GM23338 (cell line): ENCODE results near the gene SEC24C. TPM values are rescaled to one million over a fixed set of nuclear protein-coding genes. Genes with fewer than 3 reads are reported as not detected.

Experiments
- ATAC-seq: fragments of 200-7000 bp; cut with Tn5 transposase; 3 replicates; pipeline ENCODE4 v1.9.1; 2020
- DNase-seq: peaks from one replicate; pipeline ENCODE4 v3.0.0-alpha.2; 2015; ENCODE audit warnings: low spot score
- H2AFZ ChIP-seq: fragments of 200-600 bp; sonication (generic); 2 replicates; pipeline ENCODE4 v1.8.0; 2016; ENCODE audit warnings: antibody characterized with exemption, mild to moderate bottlenecking, moderate library complexity
- H3F3A ChIP-seq: fragments of 200-600 bp; sonication (generic); replicated peaks from 2 replicates; pipeline ENCODE4 v1.8.0; 2017; ENCODE audit warnings: antibody characterized with exemption, mixed run types, low read depth
- H3K27ac ChIP-seq: fragments of 200-600 bp; sonication (generic); 2 replicates; pipeline ENCODE4 v1.6.1; 2016; ENCODE audit warnings: low read depth
- H3K27me3 ChIP-seq: fragments of 200-600 bp; sonication (generic); 2 replicates; pipeline ENCODE4 v1.8.0; 2016; ENCODE audit warnings: mild to moderate bottlenecking, mixed run types, moderate library complexity; ENCODE audit not compliant: insufficient read depth
- H3K36me3 ChIP-seq: fragments of 200-600 bp; sonication (generic); 2 replicates; pipeline ENCODE4 v1.8.0; 2016; ENCODE audit warnings: mild to moderate bottlenecking; ENCODE audit not compliant: insufficient read depth
- H3K4me1 ChIP-seq: fragments of 200-600 bp; sonication (generic); 2 replicates; pipeline ENCODE4 v1.8.0; 2016; ENCODE audit warnings: mild to moderate bottlenecking, moderate library complexity; ENCODE audit not compliant: insufficient read depth
- H3K4me2 ChIP-seq: fragments of 200-600 bp; sonication (generic); 2 replicates; pipeline ENCODE4 v1.7.1; 2017; ENCODE audit warnings: mixed run types
- H3K4me3 ChIP-seq: fragments of 200-600 bp; sonication (generic); 2 replicates; pipeline ENCODE4 v1.6.1; 2016; ENCODE audit warnings: mixed run types
- H3K79me2 ChIP-seq: fragments of 200-600 bp; sonication (generic); replicated peaks from 2 replicates; pipeline ENCODE4 v1.8.0; 2017; ENCODE audit warnings: mild to moderate bottlenecking; ENCODE audit not compliant: insufficient read depth
- H3K9me2 ChIP-seq: fragments of 200-600 bp; sonication (generic); 2 replicates; pipeline ENCODE4 v1.8.0; 2017; ENCODE audit not compliant: insufficient read depth
- H4K20me1 ChIP-seq: fragments of 200-600 bp; sonication (generic); replicated peaks from 2 replicates; pipeline ENCODE4 v1.8.0; 2017; ENCODE audit warnings: mild to moderate bottlenecking; ENCODE audit not compliant: insufficient read depth
- H3K27ac Mint-ChIP-seq: 2 replicates; pipeline ENCODE4 v1.8.0; 2020; ENCODE audit warnings: inconsistent platforms, mild to moderate bottlenecking, moderate library complexity, mixed read lengths
- H3K27me3 Mint-ChIP-seq: 3 replicates; pipeline ENCODE4 v1.8.0; 2022; ENCODE audit warnings: low read depth, mild to moderate bottlenecking, moderate library complexity, mixed read lengths, inconsistent platforms; ENCODE audit not compliant: insufficient read depth, poor library complexity
- H3K36me3 Mint-ChIP-seq: 3 replicates; pipeline ENCODE4 v1.8.0; 2021; ENCODE audit warnings: low read depth, mild to moderate bottlenecking, inconsistent platforms, moderate library complexity, mixed read lengths
- H3K4me1 Mint-ChIP-seq: 3 replicates; pipeline ENCODE4 v1.8.0; 2020; ENCODE audit warnings: mild to moderate bottlenecking, inconsistent platforms, mixed read lengths
- H3K4me3 Mint-ChIP-seq: 3 replicates; pipeline ENCODE4 v1.8.0; 2021; ENCODE audit warnings: moderate library complexity, mild to moderate bottlenecking, inconsistent platforms, mixed read lengths
- H3K9me3 Mint-ChIP-seq: 3 replicates; pipeline ENCODE4 v1.8.0; 2020; ENCODE audit warnings: moderate library complexity, mild to moderate bottlenecking, inconsistent platforms, mixed read lengths
- CREB1 ChIP-seq: fragments of 250-450 bp; sonication (Bioruptor Pico); IDR thresholded peaks from 2 replicates; pipeline ENCODE4 v1.5.0; 2020; ENCODE audit warnings: low read depth, mild to moderate bottlenecking, moderate library complexity
- CTCF ChIP-seq, 2 experiments: fragments of 200-600 bp in 1 of 2; sonication (generic) in 1 of 2; conservative IDR thresholded peaks; 2 replicates each; pipeline versions ENCODE4 v1.5.1 to v1.6.1; 2016 to 2017; ENCODE audit warnings: antibody characterized with exemption in 2 of 2, low read depth in 2 of 2, mild to moderate bottlenecking in 2 of 2, moderate library complexity in 1 of 2
- EZH2 ChIP-seq: fragments of 200-600 bp; sonication (generic); IDR thresholded peaks from one replicate; pipeline ENCODE4 v1.8.0; 2017; ENCODE audit warnings: antibody characterized with exemption, mild to moderate bottlenecking, low read depth; ENCODE audit not compliant: unreplicated experiment
- EZH2phosphoT487 ChIP-seq: fragments of 200-600 bp; sonication (generic); IDR thresholded peaks from one replicate; pipeline ENCODE4 v1.8.1; 2018; ENCODE audit warnings: antibody characterized with exemption; ENCODE audit not compliant: unreplicated experiment
- POLR2AphosphoS5 ChIP-seq: IDR thresholded peaks from 2 replicates; pipeline ENCODE4 v1.6.1; 2016; ENCODE audit warnings: antibody characterized with exemption, low read depth
- REST ChIP-seq: IDR thresholded peaks from one replicate; pipeline ENCODE4 v1.6.1; 2018; ENCODE audit warnings: antibody characterized with exemption; ENCODE audit not compliant: unreplicated experiment
- STAT1 ChIP-seq: IDR thresholded peaks from one replicate; pipeline ENCODE4 v1.6.1; 2016; ENCODE audit warnings: antibody characterized with exemption; ENCODE audit not compliant: unreplicated experiment
- ZNF114 ChIP-seq: fragments of 250-450 bp; sonication (Bioruptor Pico); IDR thresholded peaks from 2 replicates; pipeline ENCODE4 v1.5.0; 2020; ENCODE audit warnings: mild to moderate bottlenecking, moderate library complexity
- ZNF331 ChIP-seq: fragments of 250-450 bp; sonication (Bioruptor Pico); IDR thresholded peaks from 2 replicates; pipeline ENCODE4 v1.5.0; 2020; ENCODE audit warnings: low read depth, mild to moderate bottlenecking, moderate library complexity
- ZNF462 ChIP-seq: fragments of 250-450 bp; sonication (Bioruptor Pico); IDR thresholded peaks from 2 replicates; pipeline ENCODE4 v1.5.0; 2020; ENCODE audit warnings: mild to moderate bottlenecking, moderate library complexity
- polyA plus RNA-seq: library from polyadenylated mRNA; unstranded; fragments of >200 nt; fragmentation: Nextera tagmentation; extraction: Ambion mirVana; gene quantifications from 2 replicates; pipeline ENCODE4 v1.2.1, GENCODE V29; 2016
- total RNA-seq: library from RNA; depleted of rRNA; stranded (reverse); fragments of >200 nt; shearing (Covaris generic); gene quantifications from 2 replicates; pipeline ENCODE4 v1.2.3, GENCODE V29; 2014

SEC24C gene
- total and polyA plus RNA-seq, 2 experiments from 2014 or later, result 16.9 to 64.2 TPM

- Histone ChIP-seq H2AFZ (no peak overlapping the region), H3K27me3 (no peaks in the 10 kb centered on the region), H3K9me2 (no peaks in the 10 kb centered on the region), H3K36me3 (no peaks in the 10 kb centered on the region; the same call in 1 of the 2 replicates), H3F3A (no peaks in the 10 kb centered on the region), H3K4me2 (no peak overlapping the region), H3K4me3 (no peak overlapping the region), H4K20me1 (no peaks in the 10 kb centered on the region; the same call in 1 of the 2 replicates), H3K79me2 (no peaks in the 10 kb centered on the region), H3K27ac (no peak overlapping the region), H3K4me1 (no peaks in the 10 kb centered on the region)
- Mint-ChIP-seq H3K4me1 (no peaks in the 10 kb centered on the region; the same call in 2 of the 3 replicates), H3K4me3 (no peak overlapping the region), H3K36me3 (peaks cover 43% of the 10 kb centered on the region), H3K27me3 (peaks cover 6% of the 10 kb centered on the region), H3K27ac (no peak overlapping the region), H3K9me3 (no peaks in the 10 kb centered on the region)
- DNase-seq (no peak), ATAC-seq (no peak)
- TF ChIP-seq ZNF331 (CRISPR knock-in tag) (no peak), CREB1 (CRISPR knock-in tag) (no peak), ZNF462 (no peak), EZH2phosphoT487 (no peak), STAT1 (no peak), CTCF (conservative IDR thresholded peaks at IDR 0.05; ENCODE audit: low read depth in 2 of 2) (no peak), REST (no peak), ZNF114 (no peak), EZH2 (no peak), POLR2AphosphoS5 (no peak)
These were observed 53.9 kb downstream of the SEC24C start for GRCh38 chr10:73798087-73798486.
